ENCODE results near the gene HES1. TPM values are rescaled to one million over a fixed set of nuclear protein-coding genes. Genes with fewer than 3 reads are reported as not detected.
A peak's percentile ranks its signal among the peaks of the same experiment; 100 is the strongest.

Gene HES1
- total and polyA plus RNA-seq, 4 donors: 16.5 to 70.6 (median 27.5) TPM

GRCh38 chr3:194161131-194162045 is 25.4 kb downstream of the HES1 start:
- no peaks in the 10 kb centered on the region for H3K27me3 ChIP-seq (ENCODE audit: control insufficient read depth in 3 of 3, insufficient read depth in 3 of 3, low read length in 2 of 3)
- peaks cover 0 to 44% (median 11%) of the 10 kb centered on the region in 5 donors for H3K4me1 ChIP-seq (ENCODE audit: control insufficient read depth in 5 of 5, insufficient read depth in 5 of 5, low read length in 5 of 5)
- H3K9ac ChIP-seq (ENCODE audit: insufficient read depth in 1 of 2, low read length in 2 of 2): no peak overlapping the region
- H3K9me3 ChIP-seq (ENCODE audit: control insufficient read depth in 4 of 4, insufficient read depth in 3 of 4, low read length in 3 of 4): no peaks in the 10 kb centered on the region
- H3K27ac ChIP-seq (ENCODE audit: low read depth in 1 of 2, low read length in 1 of 2): no peak overlapping the region
- 71 to 78% methylated on average over 15 of the region's 15 CpGs for WGBS, 2 donors
- no peak for ATAC-seq (ENCODE audit: insufficient read depth, low FRiP score)
- no peak overlapping the region for H3K4me3 ChIP-seq
- DNase-seq: peak; percentile 53 to 66 (median 59)
- no peaks in the 10 kb centered on the region for H3K36me3 ChIP-seq (ENCODE audit: control insufficient read depth in 4 of 4, insufficient read depth in 4 of 4, low read length in 4 of 4)
- no peak for TF ChIP-seq CTCF (IDR thresholded peaks at IDR 0.05; ENCODE audit: control extremely low read depth, extremely low read depth)

- DNase-seq: peak in 1 of 3 donors; percentile 50
Measured at GRCh38 chr3:194162070-194162678, 26.2 kb downstream of the HES1 start.

GRCh38 chr3:194162817-194163584 is 27.1 kb downstream of the HES1 start:
- no peak for TF ChIP-seq CTCF (IDR thresholded peaks at IDR 0.05; ENCODE audit: control extremely low read depth, extremely low read depth)
- H3K4me1 ChIP-seq (ENCODE audit: control insufficient read depth in 5 of 5, insufficient read depth in 5 of 5, low read length in 5 of 5): peaks cover 0 to 60% (median 16%) of the 10 kb centered on the region in 5 donors
- WGBS, 2 donors: 94 to 96% methylated on average over 6 of the region's 6 CpGs

More at GRCh38 chr3:194162070-194162678, 26.2 kb downstream of the HES1 start:
- TF ChIP-seq CTCF (IDR thresholded peaks at IDR 0.05; ENCODE audit: control extremely low read depth, extremely low read depth): no peak
- H3K27me3 ChIP-seq (ENCODE audit: control insufficient read depth in 3 of 3, insufficient read depth in 3 of 3, low read length in 2 of 3): no peaks in the 10 kb centered on the region
- H3K9ac ChIP-seq (ENCODE audit: insufficient read depth in 1 of 2, low read length in 2 of 2): no peak overlapping the region
- 83 to 88% methylated on average over 10 of the region's 10 CpGs for WGBS, 2 donors
- peaks cover 0 to 52% (median 16%) of the 10 kb centered on the region in 5 donors for H3K4me1 ChIP-seq (ENCODE audit: control insufficient read depth in 5 of 5, insufficient read depth in 5 of 5, low read length in 5 of 5)
- H3K36me3 ChIP-seq (ENCODE audit: control insufficient read depth in 4 of 4, insufficient read depth in 4 of 4, low read length in 4 of 4): no peaks in the 10 kb centered on the region
- no peaks in the 10 kb centered on the region for H3K9me3 ChIP-seq (ENCODE audit: control insufficient read depth in 4 of 4, insufficient read depth in 3 of 4, low read length in 3 of 4)
- no peak overlapping the region for H3K4me3 ChIP-seq
- H3K27ac ChIP-seq (ENCODE audit: low read depth in 1 of 2, low read length in 1 of 2): no peak overlapping the region
- ATAC-seq (ENCODE audit: insufficient read depth, low FRiP score): no peak

More at GRCh38 chr3:194162817-194163584, 27.1 kb downstream of the HES1 start:
- Histone ChIP-seq H3K36me3 (ENCODE audit: control insufficient read depth in 4 of 4, insufficient read depth in 4 of 4, low read length in 4 of 4) (no peaks in the 10 kb centered on the region), H3K4me3 (no peak overlapping the region), H3K9me3 (ENCODE audit: control insufficient read depth in 4 of 4, insufficient read depth in 3 of 4, low read length in 3 of 4) (no peaks in the 10 kb centered on the region), H3K9ac (ENCODE audit: insufficient read depth in 1 of 2, low read length in 2 of 2) (no peak overlapping the region), H3K27me3 (ENCODE audit: control insufficient read depth in 3 of 3, insufficient read depth in 3 of 3, low read length in 2 of 3) (no peaks in the 10 kb centered on the region), H3K27ac (ENCODE audit: low read depth in 1 of 2, low read length in 1 of 2) (no peak overlapping the region)
- ATAC-seq (ENCODE audit: insufficient read depth, low FRiP score) (no peak), DNase-seq (no peak)
